PC-9 (cell line): ENCODE measurements around the gene LYZ. TPM values are rescaled to one million over a fixed set of nuclear protein-coding genes. Genes with fewer than 3 reads are reported as not detected.

Experiments used
- BruUV-seq: library from RNA; stranded (reverse); fragments of 400-500 nt; replicated peaks from 2 replicates; lab custom pipeline; 2021; lab: Mats Ljungman, UMichigan
- CTCF ChIA-PET: fragments of 300-600 bp; sonication (Branson Sonifier 250); formaldehyde crosslinking; loops from one replicate; lab custom pipeline; 2022; ENCODE audit warnings: antibody characterized with exemption; lab: Charles Lee
- POLR2A ChIA-PET: fragments of 300-600 bp; sonication (Branson Sonifier 250); formaldehyde crosslinking; loops from one replicate; lab custom pipeline; 2022; ENCODE audit warnings: antibody characterized with exemption; ENCODE audit not compliant: unreplicated experiment; lab: Charles Lee
- DNase-seq, 2 experiments: peaks; one replicate each; pipeline versions ENCODE4 v3.0.0 to v3.0.0-alpha.2; 2015 to 2022; ENCODE audit warnings: mixed read lengths in 1 of 2
- H2AFZ ChIP-seq: fragments of 200-600 bp; sonication (generic); 2 replicates; pipeline ENCODE4 v1.8.1; 2017; ENCODE audit warnings: antibody characterized with exemption
- H3F3A ChIP-seq: fragments of 200-600 bp; sonication (generic); 2 replicates; pipeline ENCODE4 v1.8.1; 2017; ENCODE audit warnings: antibody characterized with exemption, mild to moderate bottlenecking, low read depth; ENCODE audit not compliant: insufficient read depth
- H3K27ac ChIP-seq: fragments of 200-600 bp; sonication (generic); 2 replicates; pipeline ENCODE4 v1.6.1; 2016; ENCODE audit warnings: mixed run types
- H3K27me3 ChIP-seq: fragments of 200-600 bp; sonication (generic); 2 replicates; pipeline ENCODE4 v1.6.1; 2016; ENCODE audit warnings: low read depth, mixed run types; ENCODE audit not compliant: insufficient read depth
- H3K36me3 ChIP-seq: fragments of 200-600 bp; sonication (generic); 2 replicates; pipeline ENCODE4 v1.6.1; 2016; ENCODE audit warnings: low read depth, mixed run types
- H3K4me1 ChIP-seq: fragments of 200-600 bp; sonication (generic); replicated peaks from 2 replicates; pipeline ENCODE4 v1.6.1; 2016; ENCODE audit warnings: mixed run types; ENCODE audit not compliant: insufficient read depth
- H3K4me2 ChIP-seq: fragments of 200-600 bp; sonication (generic); 2 replicates; pipeline ENCODE4 v1.6.1; 2017; ENCODE audit warnings: mixed run types
- H3K4me3 ChIP-seq: fragments of 200-600 bp; sonication (generic); 2 replicates; pipeline ENCODE4 v1.6.1; 2016; ENCODE audit warnings: mixed run types
- H3K79me2 ChIP-seq: fragments of 200-600 bp; sonication (generic); 2 replicates; pipeline ENCODE4 v1.6.1; 2017; ENCODE audit warnings: low read depth, mixed run types
- H3K9me2 ChIP-seq: fragments of 200-600 bp; sonication (generic); 2 replicates; pipeline ENCODE4 v1.8.1; 2017; ENCODE audit warnings: mild to moderate bottlenecking; ENCODE audit not compliant: insufficient read depth
- H3K9me3 ChIP-seq: fragments of 200-600 bp; sonication (generic); 2 replicates; pipeline ENCODE4 v1.8.1; 2016; ENCODE audit warnings: low read depth; ENCODE audit not compliant: insufficient read depth
- H4K20me1 ChIP-seq: fragments of 200-600 bp; sonication (generic); 2 replicates; pipeline ENCODE4 v1.8.1; 2017; ENCODE audit not compliant: insufficient read depth
- EZH2 ChIP-seq: fragments of 200-600 bp; sonication (generic); IDR thresholded peaks from 2 replicates; pipeline ENCODE4 v1.8.0; 2017; ENCODE audit warnings: antibody characterized with exemption, low read depth
- intact Hi-C: fragments of 100-400 bp; cut with micrococcal nuclease; formaldehyde crosslinking; loops from one replicate; pipeline ENCODE4 v1.10.0; 2022; ENCODE audit not compliant: unreplicated experiment
- total RNA-seq: library from RNA; stranded (reverse); gene quantifications from 2 replicates; pipeline ENCODE4 v1.2.3, GENCODE V29; 2021
- TF ChIP-seq, protein P1 (sequence below): fragments of 200-600 bp; sonication (generic); conservative IDR thresholded peaks from 2 replicates; pipeline ENCODE4 v1.6.1; 2017; ENCODE audit warnings: mixed run types, antibody characterized with exemption, mild to moderate bottlenecking, moderate library complexity

LYZ gene
- total RNA-seq, 1 experiment from 2014 or later, result not detected

DNA sequence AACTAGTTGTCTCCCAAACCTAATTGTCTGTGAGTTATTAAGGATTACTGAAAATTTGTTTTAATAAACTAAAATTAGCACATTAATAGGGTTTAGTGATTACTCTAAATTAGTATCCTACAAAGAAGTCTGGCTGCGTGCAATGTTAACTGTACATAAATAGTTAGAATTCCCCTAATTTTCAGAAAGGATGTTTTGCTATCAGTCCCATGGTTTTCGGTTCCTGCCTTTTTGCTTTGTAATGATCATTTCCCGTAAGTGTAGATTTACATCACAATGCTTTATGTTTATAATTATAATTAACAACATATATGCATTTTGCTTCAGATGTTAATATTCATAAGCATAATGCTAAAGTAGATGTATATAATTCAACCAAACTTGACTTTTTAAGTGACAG lies 19.8 kb upstream of the LYZ start:
- ChIA-PET CTCF (no interaction called here), POLR2A (no interaction called here)
- Histone ChIP-seq H3K4me3 (no peak overlapping the region), H3K27ac (no peak overlapping the region), H3K4me1 (no peaks in the 10 kb centered on the region), H3K9me3 (no peaks in the 10 kb centered on the region), H2AFZ (no peak overlapping the region), H3K4me2 (no peak overlapping the region), H3F3A (no peaks in the 10 kb centered on the region; the same call in 1 of the 2 replicates), H3K27me3 (no peaks in the 10 kb centered on the region), H3K79me2 (no peaks in the 10 kb centered on the region), H3K36me3 (no peaks in the 10 kb centered on the region), H4K20me1 (no peaks in the 10 kb centered on the region), H3K9me2 (no peaks in the 10 kb centered on the region)
- DNase-seq, result no peak
- intact Hi-C loops, result no loop called here
- TF ChIP-seq, protein P1, sequence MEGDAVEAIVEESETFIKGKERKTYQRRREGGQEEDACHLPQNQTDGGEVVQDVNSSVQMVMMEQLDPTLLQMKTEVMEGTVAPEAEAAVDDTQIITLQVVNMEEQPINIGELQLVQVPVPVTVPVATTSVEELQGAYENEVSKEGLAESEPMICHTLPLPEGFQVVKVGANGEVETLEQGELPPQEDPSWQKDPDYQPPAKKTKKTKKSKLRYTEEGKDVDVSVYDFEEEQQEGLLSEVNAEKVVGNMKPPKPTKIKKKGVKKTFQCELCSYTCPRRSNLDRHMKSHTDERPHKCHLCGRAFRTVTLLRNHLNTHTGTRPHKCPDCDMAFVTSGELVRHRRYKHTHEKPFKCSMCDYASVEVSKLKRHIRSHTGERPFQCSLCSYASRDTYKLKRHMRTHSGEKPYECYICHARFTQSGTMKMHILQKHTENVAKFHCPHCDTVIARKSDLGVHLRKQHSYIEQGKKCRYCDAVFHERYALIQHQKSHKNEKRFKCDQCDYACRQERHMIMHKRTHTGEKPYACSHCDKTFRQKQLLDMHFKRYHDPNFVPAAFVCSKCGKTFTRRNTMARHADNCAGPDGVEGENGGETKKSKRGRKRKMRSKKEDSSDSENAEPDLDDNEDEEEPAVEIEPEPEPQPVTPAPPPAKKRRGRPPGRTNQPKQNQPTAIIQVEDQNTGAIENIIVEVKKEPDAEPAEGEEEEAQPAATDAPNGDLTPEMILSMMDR, result no peak
- no peak for TF ChIP-seq EZH2
- BruUV-seq, result no TSS peak

GRCh38 chr12:69329669-69330428 lies 18.3 kb upstream of the LYZ start:
- no peak overlapping the region for H3K4me3 ChIP-seq
- ChIA-PET POLR2A (no interaction called here), CTCF (no interaction called here)
- no peak overlapping the region for H2AFZ ChIP-seq
- H3F3A ChIP-seq, result no peaks in the 10 kb centered on the region; the same call in 1 of the 2 replicates
- H3K4me2 ChIP-seq, result no peak overlapping the region
- H3K9me2 ChIP-seq, result no peaks in the 10 kb centered on the region
- intact Hi-C loops, result no loop called here
- H3K27me3 ChIP-seq, result no peaks in the 10 kb centered on the region
- no TSS peak for BruUV-seq
- H3K79me2 ChIP-seq, result no peaks in the 10 kb centered on the region
- H3K27ac ChIP-seq, result no peak overlapping the region
- TF ChIP-seq, protein P1, result no peak
- no peak for TF ChIP-seq EZH2
- no peak for DNase-seq
- no peaks in the 10 kb centered on the region for H4K20me1 ChIP-seq
- no peaks in the 10 kb centered on the region for H3K9me3 ChIP-seq
- H3K4me1 ChIP-seq, result no peaks in the 10 kb centered on the region
- H3K36me3 ChIP-seq, result no peaks in the 10 kb centered on the region

GRCh38 chr12:69330475-69331473 lies 17.4 kb upstream of the LYZ start:
- H2AFZ ChIP-seq, result peak overlapping the region; percentile 52; the same call in 1 of the 2 replicates
- H3K4me1 ChIP-seq, result no peaks in the 10 kb centered on the region
- H3K79me2 ChIP-seq, result no peaks in the 10 kb centered on the region
- no peak overlapping the region for H3K4me3 ChIP-seq
- TF ChIP-seq, protein P1, result no peak
- TF ChIP-seq EZH2, result no peak
- H3K36me3 ChIP-seq, result no peaks in the 10 kb centered on the region
- H3K9me2 ChIP-seq, result no peaks in the 10 kb centered on the region
- intact Hi-C loops, result no loop called here
- no peaks in the 10 kb centered on the region; the same call in 1 of the 2 replicates for H3F3A ChIP-seq
- DNase-seq, result peak in 1 of 2 experiments; percentile 11
- H4K20me1 ChIP-seq, result no peaks in the 10 kb centered on the region
- BruUV-seq, result no TSS peak
- no peak overlapping the region for H3K4me2 ChIP-seq
- CTCF ChIA-PET, result interaction anchor here (0.5 kb wide), 1 partner anchor 315 kb away, joined by 3 read pairs; no protein-coding TSS in a partner anchor
- POLR2A ChIA-PET, result interaction anchor here (0.7 kb wide), 1 partner anchor 993 kb away, joined by 6 read pairs; no protein-coding TSS in a partner anchor
- H3K27me3 ChIP-seq, result no peaks in the 10 kb centered on the region
- H3K27ac ChIP-seq, result no peak overlapping the region
- no peaks in the 10 kb centered on the region for H3K9me3 ChIP-seq
